Measurements from ENCODE around the gene WDR26.
"Not testable (repeated sequence)": the region's sequence is repeated elsewhere in the genome, so short reads cannot be mapped to it uniquely, and the experiment has no call there.

DNA sequence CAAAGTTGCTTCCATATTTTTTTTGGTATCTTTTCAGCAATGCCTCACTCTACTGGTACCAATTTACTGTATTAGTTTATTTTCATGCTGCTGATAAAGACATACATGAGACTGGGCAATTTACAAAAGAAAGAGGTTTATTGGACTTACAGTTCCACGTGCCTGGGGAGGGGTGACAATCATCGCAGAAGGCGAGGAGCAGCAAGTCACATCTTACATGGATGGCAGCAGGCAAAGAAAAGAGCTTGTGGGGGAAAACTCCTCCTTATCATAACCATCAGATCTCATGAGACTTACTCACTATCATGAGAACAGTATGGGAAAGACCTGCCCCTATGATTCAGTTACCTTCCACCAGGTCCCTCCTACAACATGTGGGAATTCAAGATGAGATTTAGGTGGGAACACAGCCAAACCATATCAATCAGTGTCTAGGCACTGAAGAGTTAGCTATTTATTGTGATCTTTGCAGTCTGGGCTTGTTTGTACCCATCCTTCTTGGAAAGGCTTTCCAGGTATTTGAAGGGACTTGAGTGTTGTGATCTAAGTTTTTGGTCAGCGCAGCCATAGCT, 46.4 kb upstream of the WDR26 start:
- TF ChIP-seq, protein P1, sequence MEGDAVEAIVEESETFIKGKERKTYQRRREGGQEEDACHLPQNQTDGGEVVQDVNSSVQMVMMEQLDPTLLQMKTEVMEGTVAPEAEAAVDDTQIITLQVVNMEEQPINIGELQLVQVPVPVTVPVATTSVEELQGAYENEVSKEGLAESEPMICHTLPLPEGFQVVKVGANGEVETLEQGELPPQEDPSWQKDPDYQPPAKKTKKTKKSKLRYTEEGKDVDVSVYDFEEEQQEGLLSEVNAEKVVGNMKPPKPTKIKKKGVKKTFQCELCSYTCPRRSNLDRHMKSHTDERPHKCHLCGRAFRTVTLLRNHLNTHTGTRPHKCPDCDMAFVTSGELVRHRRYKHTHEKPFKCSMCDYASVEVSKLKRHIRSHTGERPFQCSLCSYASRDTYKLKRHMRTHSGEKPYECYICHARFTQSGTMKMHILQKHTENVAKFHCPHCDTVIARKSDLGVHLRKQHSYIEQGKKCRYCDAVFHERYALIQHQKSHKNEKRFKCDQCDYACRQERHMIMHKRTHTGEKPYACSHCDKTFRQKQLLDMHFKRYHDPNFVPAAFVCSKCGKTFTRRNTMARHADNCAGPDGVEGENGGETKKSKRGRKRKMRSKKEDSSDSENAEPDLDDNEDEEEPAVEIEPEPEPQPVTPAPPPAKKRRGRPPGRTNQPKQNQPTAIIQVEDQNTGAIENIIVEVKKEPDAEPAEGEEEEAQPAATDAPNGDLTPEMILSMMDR (IDR thresholded peaks at IDR 0.05), result not testable (repeated sequence)
- not testable (repeated sequence) for TF ChIP-seq POLR2A (IDR thresholded peaks at IDR 0.05)

Data from right lobe of liver (tissue), 4 donors.